Measurements from ENCODE around the gene CNOT6L.

CNOT6L gene

GRCh38 chr4:77710059-77710458, 109.1 kb downstream of the CNOT6L start:
- DNase-seq: no peak

GRCh38 chr4:77706717-77707116, 112.5 kb downstream of the CNOT6L start:
- no peak for DNase-seq

GRCh38 chr4:77703666-77704065, 115.5 kb downstream of the CNOT6L start:
- no peak for DNase-seq

- no peak for DNase-seq
These were observed 118.0 kb downstream of the CNOT6L start for GRCh38 chr4:77701121-77701520.

- DNase-seq: peak; percentile 25
These were observed 119.4 kb downstream of the CNOT6L start for GRCh38 chr4:77699731-77700210.

GRCh38 chr4:77697860-77698590, 121.1 kb downstream of the CNOT6L start:
- peak; percentile 30 for DNase-seq

- no peak for DNase-seq
These were observed 123.4 kb downstream of the CNOT6L start for GRCh38 chr4:77695774-77696173.

- DNase-seq: no peak
These were observed 126.2 kb downstream of the CNOT6L start for GRCh38 chr4:77692847-77693432.

- DNase-seq: no peak
These were observed 137.4 kb downstream of the CNOT6L start for GRCh38 chr4:77681792-77682191.

- no peak for DNase-seq
These were observed 142.3 kb downstream of the CNOT6L start for GRCh38 chr4:77676842-77677241.

GRCh38 chr4:77671051-77671450, 148.1 kb downstream of the CNOT6L start:
- peak; percentile 11 for DNase-seq

- DNase-seq: peak; percentile 93
These were observed 149.1 kb downstream of the CNOT6L start for GRCh38 chr4:77669946-77670590.

- DNase-seq: no peak
These were observed 153.6 kb downstream of the CNOT6L start for GRCh38 chr4:77665381-77666069.

All from NCI-H146 (cell line).